Naive thymus-derived CD8-positive, alpha-beta T cell (primary cell): ENCODE results near the gene CA5A. TPM values are rescaled to one million over a fixed set of nuclear protein-coding genes. Genes with fewer than 3 reads are reported as not detected.

Source experiments
- ATAC-seq, 2 donors: fragments of 150-1000 bp; cut with Tn5 transposase in 1 of 2; sonication (Bioruptor Pico), chemical (Tn5 transposase) in 1 of 2; 1 replicate in 1 of 2; 2 replicates in 1 of 2; pipeline ENCODE4 v1.10.0; 2021; ENCODE audit warnings: mild to moderate bottlenecking in 2 of 2, moderate library complexity in 2 of 2
- POLR2A ChIA-PET: fragments of 350-600 bp; sonication (Branson Sonifier 250); formaldehyde crosslinking; loops from one replicate; lab custom pipeline; 2021; ENCODE audit warnings: antibody characterized with exemption; lab: Charles Lee
- DNase-seq, 10 donors: peaks; one replicate each; pipeline versions ENCODE4 v3.0.0 to v3.0.0-alpha.2; 2020 to 2022
- H3K27ac Mint-ChIP-seq, 10 donors: one replicate each; pipeline ENCODE4 v1.8.0; 2020 to 2022; ENCODE audit warnings: mild to moderate bottlenecking in 10 of 10, mixed read lengths in 10 of 10, moderate library complexity in 4 of 10, inconsistent platforms in 1 of 10
- H3K27me3 Mint-ChIP-seq, 5 donors: one replicate each; pipeline ENCODE4 v1.8.0; 2021 to 2022; ENCODE audit warnings: mixed read lengths in 5 of 5
- H3K36me3 Mint-ChIP-seq, 3 donors: one replicate each; pipeline ENCODE4 v1.8.0; 2020 to 2022; ENCODE audit warnings: mixed read lengths in 3 of 3, mild to moderate bottlenecking in 2 of 3, inconsistent platforms in 1 of 3
- H3K4me1 Mint-ChIP-seq, 4 donors: one replicate each; pipeline ENCODE4 v1.8.0; 2021 to 2022; ENCODE audit warnings: mixed read lengths in 4 of 4
- H3K4me3 Mint-ChIP-seq, 10 donors: one replicate each; pipeline ENCODE4 v1.8.0; 2020 to 2022; ENCODE audit warnings: mild to moderate bottlenecking in 10 of 10, mixed read lengths in 10 of 10, moderate library complexity in 6 of 10, inconsistent platforms in 1 of 10
- H3K9me3 Mint-ChIP-seq, 9 donors: one replicate each; pipeline ENCODE4 v1.8.0; 2020 to 2022; ENCODE audit warnings: mixed read lengths in 9 of 9, mild to moderate bottlenecking in 3 of 9, inconsistent platforms in 1 of 9, moderate library complexity in 1 of 9
- polyA plus RNA-seq, 3 donors: library from polyadenylated mRNA; unstranded; fragments of 300-500 nt; fragmentation: Illumina TruSeq; gene quantifications; one replicate each; pipeline ENCODE4 v1.2.3, GENCODE V29; 2021
- total RNA-seq, 8 experiments: library from RNA in 2 of 8; stranded (reverse) in 2 of 8; gene quantifications; one replicate each; pipeline ENCODE4 v1.2.3 and lab custom pipeline; 2021 to 2026

Gene CA5A
- total and polyA plus RNA-seq, 5 experiments from 2014 or later, result not detected

- H3K9me3 Mint-ChIP-seq, result no peaks in the 10 kb centered on the region
- POLR2A ChIA-PET, result interaction anchor here (1.3 to 3.2 kb wide), 2 partner anchors 18 to 20 kb away, joined by 4 to 16 read pairs; partner anchors contain the start of gene SLC7A5
- no peak for DNase-seq
- no peaks in the 10 kb centered on the region for H3K27me3 Mint-ChIP-seq
- H3K36me3 Mint-ChIP-seq, result peaks cover 0 to 6% (median 4%) of the 10 kb centered on the region in 3 donors
- ATAC-seq, result no peak
- peaks cover 4 to 29% (median 17%) of the 10 kb centered on the region in 4 donors for H3K4me1 Mint-ChIP-seq
- H3K27ac Mint-ChIP-seq, result no peak overlapping the region
- H3K4me3 Mint-ChIP-seq, result no peak overlapping the region
Observed at GRCh38 chr16:87851141-87851587, 85.2 kb downstream of the CA5A start.

GRCh38 chr16:87850009-87851006 lies 86.0 kb downstream of the CA5A start:
- no peaks in the 10 kb centered on the region for H3K27me3 Mint-ChIP-seq
- ATAC-seq, result peak; percentile 70 to 75
- H3K9me3 Mint-ChIP-seq, result no peaks in the 10 kb centered on the region
- POLR2A ChIA-PET, result interaction anchor here (1.0 to 3.2 kb wide), 5 partner anchors 10 to 71 kb away, joined by 3 to 16 read pairs (median 9); partner anchors contain the start of gene SLC7A5
- peak overlapping the region in 2 of 10 donors; percentile 3 to 11 for H3K27ac Mint-ChIP-seq
- H3K36me3 Mint-ChIP-seq, result peaks cover 0 to 6% (median 4%) of the 10 kb centered on the region in 3 donors
- DNase-seq, result peak; percentile 55 to 85 (median 74)
- no peak overlapping the region for H3K4me3 Mint-ChIP-seq
- H3K4me1 Mint-ChIP-seq, result peaks cover 4 to 21% (median 10%) of the 10 kb centered on the region in 4 donors

GRCh38 chr16:87849419-87850008 lies 86.8 kb downstream of the CA5A start:
- Mint-ChIP-seq H3K9me3 (no peaks in the 10 kb centered on the region), H3K4me3 (no peak overlapping the region)
- no peak for ATAC-seq

GRCh38 chr16:87848676-87849345 lies 87.5 kb downstream of the CA5A start:
- H3K36me3 Mint-ChIP-seq, result peaks cover 0 to 6% (median 4%) of the 10 kb centered on the region in 3 donors
- no peaks in the 10 kb centered on the region for H3K9me3 Mint-ChIP-seq
- no peaks in the 10 kb centered on the region for H3K27me3 Mint-ChIP-seq
- no peak for ATAC-seq
- no peak overlapping the region for H3K4me3 Mint-ChIP-seq
- H3K27ac Mint-ChIP-seq, result peak overlapping the region in 2 of 10 donors; percentile 43 to 73
- POLR2A ChIA-PET, result interaction anchor here (1.2 to 3.2 kb wide), 4 partner anchors 12 to 68 kb away, joined by 3 to 16 read pairs (median 11); partner anchors contain the start of gene SLC7A5
- no peak for DNase-seq
- peaks cover 2 to 17% (median 7%) of the 10 kb centered on the region in 4 donors for H3K4me1 Mint-ChIP-seq

More at GRCh38 chr16:87849419-87850008, 86.8 kb downstream of the CA5A start:
- Mint-ChIP-seq H3K27ac (peak overlapping the region in 2 of 10 donors; percentile 3 to 11), H3K4me1 (peaks cover 4 to 21% (median 8%) of the 10 kb centered on the region in 4 donors), H3K36me3 (peaks cover 0 to 6% (median 4%) of the 10 kb centered on the region in 3 donors), H3K27me3 (no peaks in the 10 kb centered on the region)
- DNase-seq, result no peak
- POLR2A ChIA-PET, result interaction anchor here (1.0 to 3.2 kb wide), 5 partner anchors 11 to 70 kb away, joined by 3 to 16 read pairs (median 9); partner anchors contain the start of gene SLC7A5

- Mint-ChIP-seq H3K27ac (peak overlapping the region in 2 of 10 donors; percentile 43 to 73), H3K9me3 (no peaks in the 10 kb centered on the region), H3K27me3 (no peaks in the 10 kb centered on the region), H3K36me3 (peaks cover 0 to 6% (median 4%) of the 10 kb centered on the region in 3 donors), H3K4me3 (no peak overlapping the region), H3K4me1 (peaks cover 2 to 16% (median 6%) of the 10 kb centered on the region in 4 donors)
- POLR2A ChIA-PET, result interaction anchor here (0.5 to 3.2 kb wide), 3 partner anchors 21 to 71 kb away, joined by 4 to 16 read pairs (median 15); partner anchors contain the start of gene SLC7A5
- ATAC-seq (no peak), DNase-seq (no peak)
Observed at GRCh38 chr16:87847785-87848675, 88.3 kb downstream of the CA5A start.

GRCh38 chr16:87847467-87847784 lies 88.9 kb downstream of the CA5A start:
- Mint-ChIP-seq H3K27me3 (no peaks in the 10 kb centered on the region), H3K36me3 (peaks cover 0 to 6% (median 4%) of the 10 kb centered on the region in 3 donors), H3K27ac (peak overlapping the region in 1 of 10 donors; percentile 13), H3K9me3 (no peaks in the 10 kb centered on the region), H3K4me3 (no peak overlapping the region), H3K4me1 (peaks cover 3 to 17% (median 9%) of the 10 kb centered on the region in 4 donors)
- DNase-seq, result no peak
- ATAC-seq, result no peak
- POLR2A ChIA-PET, result interaction anchor here (0.5 to 1.1 kb wide), 2 partner anchors 12 to 70 kb away, joined by 3 to 4 read pairs; no protein-coding TSS in a partner anchor

- no peak for ATAC-seq
- Mint-ChIP-seq H3K27me3 (no peaks in the 10 kb centered on the region), H3K4me1 (peaks cover 3 to 23% (median 13%) of the 10 kb centered on the region in 4 donors), H3K9me3 (no peaks in the 10 kb centered on the region), H3K4me3 (no peak overlapping the region), H3K27ac (peak overlapping the region in 1 of 10 donors; percentile 13), H3K36me3 (peaks cover 0 to 6% (median 4%) of the 10 kb centered on the region in 3 donors)
- DNase-seq, result no peak
- POLR2A ChIA-PET, result interaction anchor here (0.5 to 1.1 kb wide), 3 partner anchors 12 to 70 kb away, joined by 3 to 5 read pairs (median 4); no protein-coding TSS in a partner anchor
Observed at GRCh38 chr16:87846705-87847466, 89.4 kb downstream of the CA5A start.

- no peak for DNase-seq
- H3K9me3 Mint-ChIP-seq, result no peaks in the 10 kb centered on the region
- H3K4me1 Mint-ChIP-seq, result peaks cover 3 to 21% (median 15%) of the 10 kb centered on the region in 4 donors
- POLR2A ChIA-PET, result interaction anchor here (0.5 to 1.1 kb wide), 3 partner anchors 11 to 29 kb away, joined by 3 to 5 read pairs (median 3); no protein-coding TSS in a partner anchor
- H3K36me3 Mint-ChIP-seq, result peaks cover 0 to 5% (median 1%) of the 10 kb centered on the region in 3 donors
- peak overlapping the region in 3 of 10 donors; percentile 9 to 37 (median 31) for H3K27ac Mint-ChIP-seq
- no peak overlapping the region for H3K4me3 Mint-ChIP-seq
- no peak for ATAC-seq
- H3K27me3 Mint-ChIP-seq, result no peaks in the 10 kb centered on the region
Observed at GRCh38 chr16:87845807-87846619, 90.3 kb downstream of the CA5A start.

GRCh38 chr16:87845213-87845612 lies 91.1 kb downstream of the CA5A start:
- POLR2A ChIA-PET, result interaction anchor here (1.0 kb wide), 1 partner anchor 26 kb away, joined by 3 read pairs; no protein-coding TSS in a partner anchor
- DNase-seq (no peak), ATAC-seq (no peak)
- H3K27ac Mint-ChIP-seq, result no peak overlapping the region
- H3K4me1 Mint-ChIP-seq, result peaks cover 3 to 21% (median 15%) of the 10 kb centered on the region in 4 donors
- peaks cover 0 to 3% (median 0%) of the 10 kb centered on the region in 3 donors for H3K36me3 Mint-ChIP-seq
- no peaks in the 10 kb centered on the region for H3K9me3 Mint-ChIP-seq
- H3K27me3 Mint-ChIP-seq, result no peaks in the 10 kb centered on the region
- H3K4me3 Mint-ChIP-seq, result no peak overlapping the region

- Mint-ChIP-seq H3K4me1 (peaks cover 3 to 21% (median 15%) of the 10 kb centered on the region in 4 donors), H3K9me3 (no peaks in the 10 kb centered on the region), H3K27ac (peak overlapping the region in 2 of 10 donors; percentile 57 to 82), H3K4me3 (no peak overlapping the region), H3K27me3 (no peaks in the 10 kb centered on the region), H3K36me3 (peaks cover 0 to 3% (median 0%) of the 10 kb centered on the region in 3 donors)
- POLR2A ChIA-PET, result no interaction called here
- DNase-seq (no peak), ATAC-seq (no peak)
Observed at GRCh38 chr16:87844809-87845208, 91.5 kb downstream of the CA5A start.
